Kidney epithelial cell (primary cell): ENCODE measurements around the gene BCAT1. TPM values are rescaled to one million over a fixed set of nuclear protein-coding genes. Genes with fewer than 3 reads are reported as not detected.

Source experiments
- DNase-seq: peaks from one replicate; pipeline ENCODE4 v3.0.0-alpha.2; 2010; ENCODE audit warnings: low read depth
- H3K27me3 ChIP-seq: 2 replicates; pipeline ENCODE4 v1.6.0; 2011; ENCODE audit warnings: low read length; ENCODE audit not compliant: control insufficient read depth, insufficient read depth
- H3K36me3 ChIP-seq: 2 replicates; pipeline ENCODE4 v1.5.1; 2011; ENCODE audit warnings: low read length; ENCODE audit not compliant: control insufficient read depth, insufficient read depth
- H3K4me3 ChIP-seq: 2 replicates; pipeline ENCODE4 v1.5.1; 2011; ENCODE audit warnings: low read depth, mild to moderate bottlenecking, control low read depth, low read length
- total RNA-seq: library from RNA; depleted of rRNA; stranded (reverse); fragments of >200 nt; gene quantifications from 2 replicates; pipeline ENCODE4 v1.2.3, GENCODE V29; 2015
- TF ChIP-seq, protein P1 (sequence below): IDR thresholded peaks from 2 replicates; pipeline ENCODE4 v1.5.1; 2011; ENCODE audit warnings: mild to moderate bottlenecking, moderate library complexity, low read length, control low read depth, inconsistent platforms; ENCODE audit not compliant: insufficient read depth, poor library complexity, severe bottlenecking

The BCAT1 gene
- total RNA-seq, 1 donor from 2014 or later = 103 TPM

DNA sequence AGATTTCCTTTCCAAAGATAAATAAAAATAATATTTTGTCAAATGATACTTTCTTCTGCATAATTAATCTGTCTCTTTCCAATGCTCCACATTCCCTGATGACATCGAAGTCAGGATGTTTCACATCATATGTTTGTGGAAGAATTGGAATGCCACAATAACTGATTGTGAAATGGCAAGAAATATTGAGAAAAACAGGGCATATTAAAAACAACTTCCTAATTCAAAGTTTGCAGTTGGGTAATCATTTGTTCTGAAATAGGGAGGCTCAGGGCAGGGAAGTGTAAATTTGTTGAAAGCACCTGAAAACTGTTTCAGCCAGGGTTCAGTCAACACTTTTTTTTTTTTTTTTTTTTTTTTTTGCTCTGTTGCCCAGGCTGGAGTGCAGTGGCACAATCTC is 50.7 kb downstream of the BCAT1 start:
- TF ChIP-seq, protein P1, sequence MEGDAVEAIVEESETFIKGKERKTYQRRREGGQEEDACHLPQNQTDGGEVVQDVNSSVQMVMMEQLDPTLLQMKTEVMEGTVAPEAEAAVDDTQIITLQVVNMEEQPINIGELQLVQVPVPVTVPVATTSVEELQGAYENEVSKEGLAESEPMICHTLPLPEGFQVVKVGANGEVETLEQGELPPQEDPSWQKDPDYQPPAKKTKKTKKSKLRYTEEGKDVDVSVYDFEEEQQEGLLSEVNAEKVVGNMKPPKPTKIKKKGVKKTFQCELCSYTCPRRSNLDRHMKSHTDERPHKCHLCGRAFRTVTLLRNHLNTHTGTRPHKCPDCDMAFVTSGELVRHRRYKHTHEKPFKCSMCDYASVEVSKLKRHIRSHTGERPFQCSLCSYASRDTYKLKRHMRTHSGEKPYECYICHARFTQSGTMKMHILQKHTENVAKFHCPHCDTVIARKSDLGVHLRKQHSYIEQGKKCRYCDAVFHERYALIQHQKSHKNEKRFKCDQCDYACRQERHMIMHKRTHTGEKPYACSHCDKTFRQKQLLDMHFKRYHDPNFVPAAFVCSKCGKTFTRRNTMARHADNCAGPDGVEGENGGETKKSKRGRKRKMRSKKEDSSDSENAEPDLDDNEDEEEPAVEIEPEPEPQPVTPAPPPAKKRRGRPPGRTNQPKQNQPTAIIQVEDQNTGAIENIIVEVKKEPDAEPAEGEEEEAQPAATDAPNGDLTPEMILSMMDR = no peak

DNA sequence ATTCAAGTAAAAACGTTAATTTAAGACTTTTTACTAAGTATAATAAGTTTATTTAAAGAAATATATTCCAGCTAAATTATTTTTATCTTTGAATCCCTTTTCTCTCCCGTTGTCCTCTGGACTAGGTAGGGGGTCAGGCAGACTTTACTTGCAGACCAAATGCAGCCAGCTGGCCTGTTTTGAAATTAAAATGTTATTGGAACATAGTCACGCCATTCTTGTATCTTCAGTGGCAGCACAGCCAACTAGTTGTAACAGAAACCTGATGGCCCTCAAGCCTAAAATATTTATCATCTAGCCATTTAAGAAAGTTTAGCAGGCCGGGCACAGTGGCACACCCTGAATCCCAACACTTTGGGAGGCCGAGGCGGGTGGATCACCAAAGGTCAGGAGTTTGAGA is 52.7 kb downstream of the BCAT1 start:
- Histone ChIP-seq H3K27me3 (no peaks in the 10 kb centered on the region), H3K36me3 (peaks cover 1% of the 10 kb centered on the region), H3K4me3 (no peak overlapping the region)
- DNase-seq = no peak
- TF ChIP-seq, protein P1 = no peak

More for the DNA sequence above, 50.7 kb downstream of the BCAT1 start:
- no peak overlapping the region for H3K4me3 ChIP-seq
- DNase-seq = no peak
- peaks cover 1% of the 10 kb centered on the region for H3K36me3 ChIP-seq
- no peaks in the 10 kb centered on the region for H3K27me3 ChIP-seq

- Histone ChIP-seq H3K4me3 (no peak overlapping the region), H3K27me3 (no peaks in the 10 kb centered on the region), H3K36me3 (peaks cover 1% of the 10 kb centered on the region)
- no peak for DNase-seq
- TF ChIP-seq, protein P1 = no peak
These were observed 53.3 kb downstream of the BCAT1 start for GRCh38 chr12:24895612-24896011.

DNA sequence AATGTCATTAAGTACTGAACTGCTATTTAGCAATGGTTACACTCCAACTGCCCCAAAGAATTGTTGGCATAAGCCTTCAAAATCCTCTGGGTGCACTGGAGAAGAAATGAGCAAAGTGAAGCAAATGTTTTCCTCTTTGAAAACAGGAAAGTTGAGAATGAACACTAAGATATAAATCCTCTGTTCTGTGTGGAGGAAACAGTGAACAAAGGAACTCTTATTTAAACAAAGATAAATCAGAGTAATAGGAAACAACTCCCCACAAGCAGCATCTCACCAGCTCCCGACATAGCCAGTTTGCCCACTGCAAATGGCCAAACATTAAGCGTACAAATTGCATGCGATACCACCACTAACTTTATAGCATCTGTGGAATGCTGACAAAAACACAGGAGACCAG is 54.0 kb downstream of the BCAT1 start:
- Histone ChIP-seq H3K36me3 (peaks cover 1% of the 10 kb centered on the region), H3K4me3 (no peak overlapping the region), H3K27me3 (no peaks in the 10 kb centered on the region)
- DNase-seq = no peak
- TF ChIP-seq, protein P1 = no peak

DNA sequence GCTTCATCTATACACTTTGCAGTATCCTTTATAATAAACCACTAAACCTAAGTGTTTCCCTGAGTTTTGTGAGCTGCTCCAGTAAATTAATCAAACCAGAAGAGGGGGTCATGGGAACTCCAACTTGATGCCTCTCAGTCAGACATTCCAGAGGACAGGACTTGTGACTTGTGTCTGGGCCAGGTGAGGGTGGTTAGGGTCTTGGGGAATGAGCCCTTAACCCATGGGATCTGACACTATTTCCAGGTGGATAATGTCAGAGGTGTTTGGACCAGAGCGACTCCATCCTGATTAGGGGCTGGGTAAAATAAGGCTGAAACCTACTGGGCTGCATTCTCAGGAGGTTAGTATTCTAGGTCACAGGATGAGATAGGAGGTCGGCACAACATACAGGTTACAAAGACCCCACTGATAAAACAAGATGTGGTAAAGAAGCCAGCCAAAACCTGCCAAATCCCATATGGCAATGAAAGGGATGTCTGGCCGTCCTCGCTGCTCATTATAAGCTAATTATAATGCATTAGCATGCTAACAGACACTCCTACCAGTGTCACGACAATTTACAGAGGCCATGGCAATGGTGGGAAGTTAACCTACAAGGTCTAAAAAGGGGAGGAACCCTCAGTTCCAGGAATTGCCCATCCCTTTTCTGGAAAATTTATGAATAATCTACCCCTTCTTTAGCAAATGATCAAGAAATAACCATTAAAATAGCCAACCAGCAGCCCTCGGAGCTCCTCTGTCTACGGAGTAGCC is 58.7 kb downstream of the BCAT1 start:
- no peak overlapping the region for H3K4me3 ChIP-seq
- TF ChIP-seq, protein P1 = no peak
- no peaks in the 10 kb centered on the region for H3K27me3 ChIP-seq
- no peak for DNase-seq
- H3K36me3 ChIP-seq = peaks cover 1% of the 10 kb centered on the region

- TF ChIP-seq, protein P1 = no peak
- H3K36me3 ChIP-seq = peaks cover 1% of the 10 kb centered on the region
- no peak overlapping the region for H3K4me3 ChIP-seq
- no peak for DNase-seq
- no peaks in the 10 kb centered on the region for H3K27me3 ChIP-seq
These were observed 59.5 kb downstream of the BCAT1 start for GRCh38 chr12:24889411-24889810.
